Stimulated activated naive CD8-positive, alpha-beta T cell treated with anti-CD3 and anti-CD28 coated beads, Interleukin-15, Interleukin-2, amounts not matched to agents 100 ng/mL and 50 ng/mL, for 24 hours (primary cell): ENCODE measurements around the gene GRK1.
A peak's percentile ranks its signal among the peaks of the same experiment; 100 is the strongest.
"Not testable (repeated sequence)": the region's sequence is repeated elsewhere in the genome, so short reads cannot be mapped to it uniquely, and the experiment has no call there.

Experiments used
- H3K27ac Mint-ChIP-seq: one replicate; pipeline ENCODE4 v1.8.0; 2021; ENCODE audit warnings: mild to moderate bottlenecking, mixed read lengths
- H3K27me3 Mint-ChIP-seq: one replicate; pipeline ENCODE4 v1.8.0; 2021; ENCODE audit warnings: mixed read lengths
- H3K36me3 Mint-ChIP-seq: one replicate; pipeline ENCODE4 v1.8.0; 2021; ENCODE audit warnings: low read depth, mixed read lengths
- H3K4me1 Mint-ChIP-seq: one replicate; pipeline ENCODE4 v1.8.0; 2021; ENCODE audit warnings: low read depth, mixed read lengths
- H3K4me3 Mint-ChIP-seq: one replicate; pipeline ENCODE4 v1.8.0; 2021; ENCODE audit warnings: mild to moderate bottlenecking, mixed read lengths
- H3K9me3 Mint-ChIP-seq: one replicate; pipeline ENCODE4 v1.8.0; 2021; ENCODE audit warnings: mixed read lengths

The GRK1 gene

GRCh38 chr13:113666951-113667701 is at the start of gene GRK1:
Gene GRK1 (plus strand): TSS chr13:113667219. CDS start chr13:113667387, 168 bp downstream.
- no peaks in the 10 kb centered on the region for H3K27me3 Mint-ChIP-seq
- H3K4me1 Mint-ChIP-seq, result peaks cover 1% of the 10 kb centered on the region
- no peak within 1 kb of the TSS for H3K27ac Mint-ChIP-seq
- H3K36me3 Mint-ChIP-seq, result no peaks in the 10 kb centered on the region
- no peak within 1 kb of the TSS for H3K4me3 Mint-ChIP-seq
- peaks cover 1% of the 10 kb centered on the region for H3K9me3 Mint-ChIP-seq

GRCh38 chr13:113617961-113618360 is 49.1 kb upstream of the GRK1 start:
- Mint-ChIP-seq H3K4me3 (no peak overlapping the region), H3K9me3 (no peaks in the 10 kb centered on the region), H3K27ac (no peak overlapping the region), H3K27me3 (no peaks in the 10 kb centered on the region), H3K36me3 (peaks cover 36% of the 10 kb centered on the region), H3K4me1 (peaks cover 8% of the 10 kb centered on the region)

GRCh38 chr13:113618455-113618854 is 48.6 kb upstream of the GRK1 start:
- Mint-ChIP-seq H3K27ac (no peak overlapping the region), H3K4me3 (no peak overlapping the region), H3K27me3 (no peaks in the 10 kb centered on the region), H3K36me3 (peaks cover 38% of the 10 kb centered on the region), H3K4me1 (peaks cover 8% of the 10 kb centered on the region), H3K9me3 (no peaks in the 10 kb centered on the region)

- Mint-ChIP-seq H3K36me3 (peaks cover 56% of the 10 kb centered on the region), H3K4me3 (no peak overlapping the region), H3K4me1 (peaks cover 8% of the 10 kb centered on the region), H3K9me3 (no peaks in the 10 kb centered on the region), H3K27me3 (no peaks in the 10 kb centered on the region), H3K27ac (no peak overlapping the region)
These were observed 46.8 kb upstream of the GRK1 start for GRCh38 chr13:113620036-113620796.

- peaks cover 58% of the 10 kb centered on the region for H3K36me3 Mint-ChIP-seq
- no peak overlapping the region for H3K4me3 Mint-ChIP-seq
- H3K9me3 Mint-ChIP-seq, result no peaks in the 10 kb centered on the region
- H3K4me1 Mint-ChIP-seq, result peaks cover 8% of the 10 kb centered on the region
- H3K27me3 Mint-ChIP-seq, result no peaks in the 10 kb centered on the region
- H3K27ac Mint-ChIP-seq, result no peak overlapping the region
These were observed 46.0 kb upstream of the GRK1 start for GRCh38 chr13:113621046-113621445.

GRCh38 chr13:113621498-113621897 is 45.5 kb upstream of the GRK1 start:
- H3K9me3 Mint-ChIP-seq, H3K27ac Mint-ChIP-seq, H3K27me3 Mint-ChIP-seq, H3K4me3 Mint-ChIP-seq, H3K4me1 Mint-ChIP-seq: not testable (repeated sequence)
- peaks cover 60% of the 10 kb centered on the region for H3K36me3 Mint-ChIP-seq

GRCh38 chr13:113621986-113622550 is 45.0 kb upstream of the GRK1 start:
- not testable (repeated sequence) for H3K4me1 Mint-ChIP-seq, H3K9me3 Mint-ChIP-seq, H3K27me3 Mint-ChIP-seq, H3K4me3 Mint-ChIP-seq
- Mint-ChIP-seq H3K27ac (peak overlapping the region; percentile 47), H3K36me3 (peaks cover 61% of the 10 kb centered on the region)

GRCh38 chr13:113622791-113623490 is 44.1 kb upstream of the GRK1 start:
- peaks cover 66% of the 10 kb centered on the region for H3K36me3 Mint-ChIP-seq
- no peak overlapping the region for H3K27ac Mint-ChIP-seq
- no peaks in the 10 kb centered on the region for H3K27me3 Mint-ChIP-seq
- no peaks in the 10 kb centered on the region for H3K9me3 Mint-ChIP-seq
- no peaks in the 10 kb centered on the region for H3K4me1 Mint-ChIP-seq
- no peak overlapping the region for H3K4me3 Mint-ChIP-seq

GRCh38 chr13:113623491-113624234 is 43.4 kb upstream of the GRK1 start:
- H3K36me3 Mint-ChIP-seq, result peaks cover 63% of the 10 kb centered on the region
- no peaks in the 10 kb centered on the region for H3K4me1 Mint-ChIP-seq
- no peak overlapping the region for H3K27ac Mint-ChIP-seq
- H3K27me3 Mint-ChIP-seq, result no peaks in the 10 kb centered on the region
- no peak overlapping the region for H3K4me3 Mint-ChIP-seq
- no peaks in the 10 kb centered on the region for H3K9me3 Mint-ChIP-seq

GRCh38 chr13:113624235-113624587 is 42.8 kb upstream of the GRK1 start:
- Mint-ChIP-seq H3K4me1 (no peaks in the 10 kb centered on the region), H3K27me3 (no peaks in the 10 kb centered on the region), H3K4me3 (no peak overlapping the region), H3K36me3 (peaks cover 65% of the 10 kb centered on the region), H3K9me3 (no peaks in the 10 kb centered on the region), H3K27ac (no peak overlapping the region)

- H3K9me3 Mint-ChIP-seq, H3K27ac Mint-ChIP-seq, H3K27me3 Mint-ChIP-seq, H3K4me1 Mint-ChIP-seq, H3K4me3 Mint-ChIP-seq: not testable (repeated sequence)
- H3K36me3 Mint-ChIP-seq, result peaks cover 71% of the 10 kb centered on the region
These were observed 42.2 kb upstream of the GRK1 start for GRCh38 chr13:113624640-113625304.

GRCh38 chr13:113625965-113626721 is 40.9 kb upstream of the GRK1 start:
- Mint-ChIP-seq H3K27me3 (no peaks in the 10 kb centered on the region), H3K36me3 (peaks cover 79% of the 10 kb centered on the region), H3K9me3 (no peaks in the 10 kb centered on the region)

GRCh38 chr13:113627136-113627535 is 39.9 kb upstream of the GRK1 start:
- H3K9me3 Mint-ChIP-seq, result no peaks in the 10 kb centered on the region
- H3K4me1 Mint-ChIP-seq, result peaks cover 7% of the 10 kb centered on the region
- H3K27me3 Mint-ChIP-seq, result no peaks in the 10 kb centered on the region
- H3K36me3 Mint-ChIP-seq, result peaks cover 82% of the 10 kb centered on the region
- H3K27ac Mint-ChIP-seq, result no peak overlapping the region
- no peak overlapping the region for H3K4me3 Mint-ChIP-seq

More at GRCh38 chr13:113625965-113626721, 40.9 kb upstream of the GRK1 start:
- H3K4me3 Mint-ChIP-seq, result no peak overlapping the region
- H3K4me1 Mint-ChIP-seq, result peaks cover 5% of the 10 kb centered on the region
- no peak overlapping the region for H3K27ac Mint-ChIP-seq
